ENCODE results near the gene PEAK3. TPM values are rescaled to one million over a fixed set of nuclear protein-coding genes. Genes with fewer than 3 reads are reported as not detected.

The PEAK3 gene
- total RNA-seq, 1 donor, result under 0.01 TPM

DNA sequence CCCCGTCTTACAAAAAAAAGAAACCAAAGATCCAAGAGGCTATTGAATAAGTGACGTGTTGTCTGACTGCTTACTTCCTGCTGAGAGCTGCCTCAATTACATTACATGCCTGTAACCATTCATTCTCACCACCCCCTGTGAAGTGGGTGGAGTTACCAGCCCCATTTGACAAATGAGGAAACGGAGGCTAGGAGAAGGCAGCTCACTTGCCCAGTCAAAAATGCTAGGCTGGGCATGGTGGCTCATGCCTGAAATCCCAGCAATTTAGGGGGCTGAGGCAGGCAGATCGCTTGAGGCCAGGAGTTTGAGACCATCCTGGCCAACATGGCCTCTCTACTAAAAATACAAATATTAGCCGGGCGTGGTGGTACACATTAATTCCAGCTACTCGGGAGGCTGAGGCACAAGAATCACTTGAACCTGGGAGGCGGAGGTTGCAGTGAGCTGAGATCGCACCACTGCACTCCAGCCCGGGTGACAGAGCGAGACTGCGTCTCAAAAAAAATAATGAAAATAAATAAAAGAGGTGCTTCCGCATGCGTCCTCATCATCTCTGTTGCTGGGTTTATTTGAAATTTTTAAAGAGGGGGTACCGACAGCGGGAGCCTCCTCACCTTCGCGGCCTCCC is 45.9 kb upstream of the PEAK3 start:
- TF ChIP-seq CTCF (IDR thresholded peaks at IDR 0.05; ENCODE audit: insufficient read depth, low read depth, low read length), result no peak
- peak overlapping the region; percentile 93 for H3K4me3 ChIP-seq (ENCODE audit: low read depth, low read length)
- DNase-seq (ENCODE audit: low read depth), result peak; percentile 79

GRCh38 chr19:2326699-2327360 is 44.9 kb upstream of the PEAK3 start:
- no peak for TF ChIP-seq CTCF (IDR thresholded peaks at IDR 0.05; ENCODE audit: insufficient read depth, low read depth, low read length)
- DNase-seq (ENCODE audit: low read depth), result no peak
- no peak overlapping the region for H3K4me3 ChIP-seq (ENCODE audit: low read depth, low read length)

- DNase-seq (ENCODE audit: low read depth), result no peak
- no peak overlapping the region for H3K4me3 ChIP-seq (ENCODE audit: low read depth, low read length)
- no peak for TF ChIP-seq CTCF (IDR thresholded peaks at IDR 0.05; ENCODE audit: insufficient read depth, low read depth, low read length)
Observed at GRCh38 chr19:2325281-2326046, 43.5 kb upstream of the PEAK3 start.

GRCh38 chr19:2324220-2324948 is 42.4 kb upstream of the PEAK3 start:
- no peak for DNase-seq (ENCODE audit: low read depth)
- no peak overlapping the region for H3K4me3 ChIP-seq (ENCODE audit: low read depth, low read length)
- TF ChIP-seq CTCF (IDR thresholded peaks at IDR 0.05; ENCODE audit: insufficient read depth, low read depth, low read length), result no peak

DNA sequence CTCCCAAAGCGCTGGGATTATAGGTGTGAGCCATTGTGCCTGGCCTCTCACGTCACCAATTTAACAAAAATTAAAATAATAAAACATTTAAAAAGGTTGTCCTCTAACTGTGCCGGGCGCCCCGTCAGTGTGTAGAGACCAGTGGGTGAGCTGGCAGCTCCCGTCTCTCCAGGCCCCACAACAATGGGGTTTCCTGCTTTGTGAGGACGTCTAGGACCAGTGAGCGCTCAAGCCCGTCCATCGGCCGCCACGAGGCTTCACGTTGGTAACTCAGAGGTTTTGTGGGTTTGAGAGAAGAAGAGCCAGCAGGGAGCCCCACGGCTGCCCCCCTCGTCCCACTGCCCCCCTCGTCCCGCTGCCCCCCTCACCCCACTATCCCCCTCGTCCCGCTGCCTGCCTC is 41.7 kb upstream of the PEAK3 start:
- H3K4me3 ChIP-seq (ENCODE audit: low read depth, low read length), result no peak overlapping the region
- TF ChIP-seq CTCF (IDR thresholded peaks at IDR 0.05; ENCODE audit: insufficient read depth, low read depth, low read length), result no peak
- DNase-seq (ENCODE audit: low read depth), result no peak

DNA sequence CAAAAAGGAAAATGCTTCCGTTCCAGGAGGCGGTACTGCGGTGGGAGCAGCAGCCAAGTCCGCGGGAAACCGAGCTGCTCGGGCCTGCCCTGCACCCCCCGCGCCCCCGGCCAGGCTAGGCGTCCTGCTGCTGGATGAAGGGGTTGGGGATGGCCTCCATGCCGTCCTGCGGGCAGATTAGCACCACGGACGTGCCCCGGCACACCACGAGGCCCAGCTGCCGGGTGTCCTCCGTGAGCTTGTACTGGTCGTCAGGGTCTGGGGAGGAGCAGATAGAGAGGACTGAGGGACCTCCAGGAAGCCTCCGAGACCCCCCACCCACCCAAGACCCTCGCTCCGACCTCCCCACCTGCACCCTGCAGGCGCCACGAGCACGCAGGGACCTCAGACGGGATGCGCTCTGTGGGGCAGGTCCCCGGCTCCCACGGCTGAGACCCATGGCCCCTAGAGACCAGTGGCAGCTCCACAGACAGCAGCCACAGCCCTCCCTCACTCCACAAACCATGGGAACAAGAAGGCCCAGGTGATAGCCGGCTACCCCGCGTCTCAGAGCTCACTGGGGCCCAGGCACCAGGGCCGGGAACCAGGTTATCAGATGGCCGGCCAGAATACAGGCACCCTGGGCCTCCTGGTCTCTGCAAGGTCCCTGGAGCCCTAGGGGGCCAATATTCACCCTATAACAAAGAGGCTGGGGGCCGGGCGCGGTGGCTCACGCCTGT is 39.7 kb upstream of the PEAK3 start:
- no peak for DNase-seq (ENCODE audit: low read depth)
- no peak overlapping the region for H3K4me3 ChIP-seq (ENCODE audit: low read depth, low read length)
- TF ChIP-seq CTCF (IDR thresholded peaks at IDR 0.05; ENCODE audit: insufficient read depth, low read depth, low read length), result no peak
